ENCODE measurements around the gene KRT1.

The KRT1 gene

DNA sequence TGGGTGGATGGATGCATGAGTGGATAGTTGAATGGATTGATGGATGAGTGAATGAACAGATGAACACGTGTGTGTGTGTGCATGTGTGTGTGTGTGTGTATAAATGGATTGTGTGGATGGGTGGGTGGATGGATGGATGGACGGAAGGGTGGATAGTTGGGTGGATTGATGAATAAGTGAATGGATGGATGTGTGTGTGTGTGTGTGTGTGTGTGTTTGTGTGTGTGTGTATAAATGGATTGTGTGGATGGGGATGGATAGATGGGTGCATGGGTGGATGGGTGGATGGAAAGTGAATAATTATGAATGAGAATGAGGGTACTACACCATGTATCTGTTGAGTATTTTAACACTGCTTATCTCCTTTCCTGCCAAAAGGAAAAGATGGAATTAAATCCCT, 22.1 kb upstream of the KRT1 start:
- H3K36me3 ChIP-seq: no peaks in the 10 kb centered on the region
- H3K4me2 ChIP-seq: no peak overlapping the region
- TF ChIP-seq Cebpa-rat (IDR thresholded peaks at IDR 0.05): no peak
- H3K9me3 ChIP-seq (replicated peaks in 1 of 11): no peaks in the 10 kb centered on the region
- no peaks in the 10 kb centered on the region for H3K27me3 ChIP-seq
- no peak overlapping the region for H3K9ac ChIP-seq
- no peak overlapping the region for H3K27ac ChIP-seq
- H3K4me3 ChIP-seq: no peak overlapping the region
- H3K4me1 ChIP-seq: no peaks in the 10 kb centered on the region
- no peaks in the 10 kb centered on the region for H4K20me1 ChIP-seq

DNA sequence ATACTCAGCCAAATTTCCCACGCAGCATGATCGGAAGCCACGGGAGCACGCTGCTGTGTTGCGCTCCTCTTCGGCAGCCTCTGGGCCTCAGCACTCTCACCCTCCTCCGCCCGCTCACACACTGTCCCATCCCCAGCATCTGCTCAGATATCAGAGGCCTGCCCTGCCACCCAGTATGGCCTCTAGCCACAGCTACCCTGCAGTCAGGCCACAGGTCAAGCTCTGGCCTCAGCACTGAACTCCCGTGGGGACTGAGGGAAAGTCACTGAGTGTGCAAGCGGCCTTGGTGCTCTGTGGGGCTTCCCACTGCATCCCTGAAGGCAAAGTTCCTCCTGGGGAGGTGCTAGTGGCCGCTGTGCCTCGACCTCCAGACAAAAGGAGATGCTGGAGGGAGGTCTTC, 21.1 kb upstream of the KRT1 start:
- Histone ChIP-seq H3K9me3 (replicated peaks in 1 of 11) (no peaks in the 10 kb centered on the region), H4K20me1 (no peaks in the 10 kb centered on the region), H3K4me1 (no peaks in the 10 kb centered on the region), H3K36me3 (no peaks in the 10 kb centered on the region), H3K4me3 (no peak overlapping the region), H3K27me3 (no peaks in the 10 kb centered on the region), H3K9ac (no peak overlapping the region), H3K27ac (no peak overlapping the region), H3K4me2 (no peak overlapping the region)
- TF ChIP-seq Cebpa-rat (IDR thresholded peaks at IDR 0.05): no peak

DNA sequence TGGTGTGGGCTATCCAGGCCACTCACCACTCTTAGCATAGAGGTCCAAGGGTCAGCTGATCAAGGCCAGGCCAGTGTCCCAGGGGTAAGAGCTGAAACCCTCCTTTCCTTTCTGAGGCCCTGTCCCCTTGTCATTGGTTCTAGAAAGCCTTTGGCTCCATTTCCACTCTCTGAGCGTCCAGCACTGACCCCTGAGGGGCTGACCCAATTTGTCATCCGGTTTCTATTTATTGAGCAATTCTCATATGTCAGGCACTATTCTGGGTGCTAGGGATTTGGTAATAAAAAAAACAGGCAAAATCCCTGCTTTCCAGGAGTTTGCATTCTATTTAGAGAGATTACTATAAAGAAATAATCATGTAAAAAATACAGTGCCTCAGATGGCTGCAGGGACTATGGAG, 19.8 kb upstream of the KRT1 start:
- Histone ChIP-seq H4K20me1 (no peaks in the 10 kb centered on the region), H3K36me3 (no peaks in the 10 kb centered on the region), H3K9ac (no peak overlapping the region), H3K4me2 (no peak overlapping the region), H3K4me1 (no peaks in the 10 kb centered on the region), H3K27me3 (no peaks in the 10 kb centered on the region; a peak in 1 of 22 replicates), H3K9me3 (replicated peaks in 1 of 11) (no peaks in the 10 kb centered on the region), H3K4me3 (no peak overlapping the region), H3K27ac (no peak overlapping the region)
- TF ChIP-seq Cebpa-rat (IDR thresholded peaks at IDR 0.05): no peak

DNA sequence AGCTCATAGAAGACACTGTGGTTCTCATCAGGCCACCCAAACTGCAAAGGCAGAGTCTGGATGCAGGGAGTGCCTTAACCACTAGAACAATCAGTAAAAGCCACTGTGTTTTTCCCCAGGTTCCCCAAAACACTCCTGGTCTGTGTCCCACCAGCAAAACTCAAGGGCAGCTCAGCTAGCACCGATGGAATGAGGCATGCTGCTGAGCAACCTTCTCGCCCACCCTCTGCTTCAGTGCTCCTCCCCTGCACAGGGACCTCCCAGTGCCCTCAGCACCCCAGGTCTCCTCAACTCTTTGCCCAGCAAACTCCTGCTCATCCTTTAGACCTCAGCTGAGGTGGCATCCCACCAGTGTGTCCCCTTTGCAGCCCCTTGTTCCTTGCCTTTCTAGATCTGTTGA, 19.2 kb upstream of the KRT1 start:
- no peaks in the 10 kb centered on the region for H4K20me1 ChIP-seq
- no peaks in the 10 kb centered on the region; a peak in 1 of 22 replicates for H3K27me3 ChIP-seq
- no peak for TF ChIP-seq Cebpa-rat (IDR thresholded peaks at IDR 0.05)
- no peak overlapping the region for H3K4me2 ChIP-seq
- H3K4me3 ChIP-seq: no peak overlapping the region
- H3K4me1 ChIP-seq: no peaks in the 10 kb centered on the region
- H3K9ac ChIP-seq: no peak overlapping the region
- no peaks in the 10 kb centered on the region for H3K36me3 ChIP-seq
- no peak overlapping the region for H3K27ac ChIP-seq
- H3K9me3 ChIP-seq (replicated peaks in 1 of 11): no peaks in the 10 kb centered on the region

DNA sequence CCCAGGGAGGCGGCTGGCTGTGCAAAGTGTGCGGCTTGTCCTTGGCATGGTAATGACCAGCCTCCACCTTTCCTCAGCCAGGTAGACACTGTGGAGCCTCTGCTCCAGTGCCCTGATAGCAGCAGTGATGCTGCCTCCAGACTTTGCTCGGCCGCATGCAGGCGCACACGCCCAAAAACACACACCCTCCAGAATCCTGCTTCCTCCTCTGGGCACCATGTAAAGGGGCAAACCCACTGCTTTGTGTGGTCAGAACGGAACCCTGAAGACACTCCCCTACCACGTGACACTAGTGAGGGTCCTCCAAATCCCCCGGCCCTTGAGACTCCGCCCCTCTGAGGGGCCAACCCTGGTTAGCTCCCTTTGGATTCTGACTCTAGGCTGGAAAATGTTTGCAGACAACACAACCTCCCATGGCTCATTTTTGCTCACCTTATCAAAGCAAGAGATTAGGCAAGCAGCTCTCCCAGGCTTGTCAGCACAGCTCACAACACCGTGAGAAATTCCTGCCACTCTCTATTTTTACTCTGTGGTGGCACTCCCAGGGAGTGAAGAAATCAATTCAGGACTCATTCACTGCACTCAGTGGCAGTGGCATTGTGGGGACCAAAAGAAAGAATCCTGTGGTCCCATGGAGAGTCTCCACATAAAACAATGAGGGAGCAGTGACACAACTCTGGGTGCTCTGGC, 18.6 kb upstream of the KRT1 start:
- H3K27me3 ChIP-seq: no peaks in the 10 kb centered on the region; a peak in 1 of 22 replicates
- no peak overlapping the region for H3K4me3 ChIP-seq
- no peak overlapping the region for H3K4me2 ChIP-seq
- no peaks in the 10 kb centered on the region for H3K36me3 ChIP-seq
- H3K9me3 ChIP-seq (replicated peaks in 1 of 11): no peaks in the 10 kb centered on the region
- no peak overlapping the region for H3K27ac ChIP-seq
- no peak for TF ChIP-seq Cebpa-rat (IDR thresholded peaks at IDR 0.05)
- no peaks in the 10 kb centered on the region for H4K20me1 ChIP-seq
- H3K9ac ChIP-seq: no peak overlapping the region
- H3K4me1 ChIP-seq: no peaks in the 10 kb centered on the region

DNA sequence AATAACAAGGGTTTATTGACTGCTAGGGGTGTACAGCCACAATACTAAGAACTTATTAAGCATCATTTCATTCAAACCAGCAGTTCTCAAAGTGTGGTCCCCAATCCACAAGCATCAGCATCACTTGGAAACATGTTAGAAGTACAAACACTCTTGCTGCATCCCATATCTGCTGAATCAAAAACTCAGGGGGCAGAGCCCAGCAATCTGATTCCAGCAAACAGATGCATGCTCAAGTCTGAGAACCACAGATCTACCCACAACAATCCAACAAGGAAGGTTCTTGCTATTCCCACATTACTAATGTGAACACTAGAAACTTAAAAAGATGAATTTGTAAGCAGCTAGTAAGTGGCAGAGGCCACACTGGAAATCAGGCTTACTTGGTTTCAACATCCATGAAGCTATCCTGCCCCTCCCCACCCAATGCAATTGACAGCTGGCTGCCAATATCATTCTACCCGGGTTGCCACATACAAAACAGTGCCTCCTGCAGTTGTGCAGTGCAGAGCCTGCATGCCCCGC, 16.9 kb upstream of the KRT1 start:
- Histone ChIP-seq H3K4me1 (no peaks in the 10 kb centered on the region), H3K9ac (no peak overlapping the region), H3K4me2 (no peak overlapping the region), H3K9me3 (replicated peaks in 1 of 11) (no peaks in the 10 kb centered on the region), H3K4me3 (no peak overlapping the region), H3K27ac (no peak overlapping the region), H3K27me3 (peaks cover 7 to 14% (median 13%) of the 10 kb centered on the region in 11 experiments), H3K36me3 (no peaks in the 10 kb centered on the region), H4K20me1 (no peaks in the 10 kb centered on the region)
- TF ChIP-seq Cebpa-rat (IDR thresholded peaks at IDR 0.05): no peak

DNA sequence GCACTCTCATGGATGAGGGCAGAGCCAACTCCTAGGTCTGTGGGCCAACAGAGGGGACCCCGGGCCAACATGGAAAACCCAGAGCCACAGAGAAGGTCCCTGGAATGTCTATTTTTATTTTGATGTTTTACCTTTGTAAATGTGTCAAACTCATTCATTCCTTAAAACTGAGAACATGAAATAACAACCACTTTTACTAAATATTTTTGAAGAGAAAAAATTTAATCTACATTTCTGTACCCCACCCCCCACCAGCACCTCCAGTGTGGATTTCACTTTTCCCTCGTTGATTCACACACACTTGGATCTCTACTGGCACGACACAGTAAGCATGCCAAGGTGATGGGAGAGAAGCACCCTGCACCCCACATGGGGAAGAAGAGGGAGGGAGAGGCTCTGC, 16.4 kb upstream of the KRT1 start:
- no peaks in the 10 kb centered on the region for H3K4me1 ChIP-seq
- no peak overlapping the region for H3K9ac ChIP-seq
- no peaks in the 10 kb centered on the region for H4K20me1 ChIP-seq
- H3K9me3 ChIP-seq (replicated peaks in 1 of 11): no peaks in the 10 kb centered on the region
- peaks cover 12 to 19% (median 18%) of the 10 kb centered on the region in 11 experiments for H3K27me3 ChIP-seq
- H3K4me2 ChIP-seq: no peak overlapping the region
- H3K4me3 ChIP-seq: no peak overlapping the region
- H3K27ac ChIP-seq: no peak overlapping the region
- TF ChIP-seq Cebpa-rat (IDR thresholded peaks at IDR 0.05): no peak
- no peaks in the 10 kb centered on the region for H3K36me3 ChIP-seq

DNA sequence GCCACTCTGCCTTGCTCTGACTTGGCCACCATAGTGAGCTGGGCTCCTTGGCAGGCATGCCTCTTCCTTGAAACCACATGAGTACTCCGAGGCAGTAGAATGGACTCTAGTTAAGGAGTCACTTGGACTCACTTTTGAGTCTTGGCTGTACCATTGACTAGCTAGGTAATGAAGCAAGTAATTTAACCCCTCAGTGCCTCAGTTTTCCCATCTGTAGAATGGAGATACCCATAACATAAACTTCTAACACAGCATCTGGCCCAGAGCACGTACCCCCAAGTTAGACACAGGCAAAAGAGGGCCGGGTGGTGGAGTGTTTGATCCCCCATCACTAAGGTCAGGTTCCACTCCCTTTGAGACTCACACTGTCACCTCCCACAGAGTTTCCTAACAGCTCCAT, 14.8 kb upstream of the KRT1 start:
- Histone ChIP-seq H3K9ac (no peak overlapping the region), H3K27ac (no peak overlapping the region), H3K9me3 (replicated peaks in 1 of 11) (no peaks in the 10 kb centered on the region), H3K4me2 (no peak overlapping the region), H3K4me3 (no peak overlapping the region), H4K20me1 (no peaks in the 10 kb centered on the region), H3K27me3 (peaks cover 28 to 35% (median 34%) of the 10 kb centered on the region in 11 experiments), H3K36me3 (no peaks in the 10 kb centered on the region), H3K4me1 (peaks cover 0 to 10% (median 8%) of the 10 kb centered on the region in 10 experiments; a peak in 9 of 20 replicates)
- TF ChIP-seq Cebpa-rat (IDR thresholded peaks at IDR 0.05): no peak

DNA sequence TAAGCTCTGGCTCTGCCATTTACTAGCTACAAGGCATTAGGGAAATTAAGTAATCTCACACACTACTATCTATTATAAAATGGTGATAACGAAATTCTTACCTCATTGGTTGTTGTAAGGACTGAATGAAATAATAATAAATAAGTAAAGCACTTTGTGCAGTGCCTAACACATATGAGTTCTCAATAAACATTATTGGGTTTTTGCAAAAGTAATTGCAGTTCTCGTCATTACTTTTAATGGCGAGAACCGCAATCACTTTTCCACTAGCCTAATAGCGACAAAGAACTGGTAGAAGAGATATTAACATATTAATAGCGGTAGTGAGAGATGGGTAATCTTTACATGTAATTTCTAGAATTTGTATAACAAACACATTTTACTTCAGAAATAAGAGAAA, 13.9 kb upstream of the KRT1 start:
- no peak for TF ChIP-seq Cebpa-rat (IDR thresholded peaks at IDR 0.05)
- Histone ChIP-seq H3K36me3 (no peaks in the 10 kb centered on the region), H3K27me3 (peaks cover 34 to 41% (median 41%) of the 10 kb centered on the region in 11 experiments), H3K4me1 (peaks cover 0 to 10% (median 8%) of the 10 kb centered on the region in 10 experiments; a peak in 9 of 20 replicates), H3K27ac (no peak overlapping the region), H3K9ac (no peak overlapping the region), H3K4me3 (no peak overlapping the region), H4K20me1 (0 out of 22 replicates have a peak, but pooled peaks cover 0 to 2% (median 0%) of the 10 kb centered on the region in 11 experiments), H3K9me3 (replicated peaks in 1 of 11) (no peaks in the 10 kb centered on the region), H3K4me2 (no peak overlapping the region)

DNA sequence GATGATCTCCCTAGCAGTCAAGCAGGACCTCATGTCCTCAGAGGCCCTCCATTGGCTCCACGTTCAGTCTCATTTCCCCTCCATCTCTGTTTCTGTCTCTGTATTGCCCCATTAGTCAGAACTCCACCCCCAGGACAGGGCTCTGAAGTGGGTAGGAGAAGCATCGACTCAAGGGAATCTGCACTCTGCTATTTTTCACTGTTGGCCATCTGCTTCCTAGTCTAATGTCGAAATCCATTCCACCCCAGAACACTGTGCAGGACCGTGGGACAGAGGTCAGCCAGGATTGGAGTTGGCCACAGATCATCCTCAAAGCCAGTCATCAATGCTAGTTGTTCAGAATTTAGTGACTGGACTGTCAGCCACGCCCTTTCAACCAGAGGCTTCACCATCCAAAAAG, 13.1 kb upstream of the KRT1 start:
- Histone ChIP-seq H3K36me3 (no peaks in the 10 kb centered on the region), H3K27me3 (peaks cover 34 to 49% (median 41%) of the 10 kb centered on the region in 11 experiments), H4K20me1 (0 out of 22 replicates have a peak, but pooled peaks cover 0 to 2% (median 0%) of the 10 kb centered on the region in 11 experiments), H3K4me3 (no peak overlapping the region), H3K27ac (no peak overlapping the region), H3K4me1 (peaks cover 0 to 10% (median 8%) of the 10 kb centered on the region in 10 experiments; a peak in 9 of 20 replicates), H3K4me2 (no peak overlapping the region), H3K9me3 (replicated peaks in 1 of 11) (no peaks in the 10 kb centered on the region), H3K9ac (no peak overlapping the region)
- TF ChIP-seq Cebpa-rat (IDR thresholded peaks at IDR 0.05): no peak

All from BLaER1 treated with 17β-estradiol and CSF1 and Interleukin-3, amounts not matched to agents 10 nM and 100 nM (cell line).